ENCODE results near the gene NDUFS4.

- no peak for TF ChIP-seq EP300 (IDR thresholded peaks at IDR 0.05; ENCODE audit: low read length)
- no peak for TF ChIP-seq BRD9 (IDR thresholded peaks at IDR 0.05; ENCODE audit: low read depth, partially characterized antibody)
- no peak for TF ChIP-seq ZNF263 (CRISPR knock-in tag; IDR thresholded peaks at IDR 0.05; ENCODE audit: borderline replicate concordance)
- no peak for TF ChIP-seq KLF16 (IDR thresholded peaks at IDR 0.05)
Observed at GRCh38 chr5:53569453-53569852, 9.0 kb downstream of the NDUFS4 start.
